Fibroblast of skin of left quadriceps (primary cell): ENCODE data around the gene EIF3L.

Experiments
- DNase-seq, 2 experiments: peaks; one replicate each; pipeline ENCODE4 v3.0.0-alpha.2; 2013; ENCODE audit warnings: low read depth in 2 of 2

The EIF3L gene

GRCh38 chr22:37854946-37855345 is 5.7 kb downstream of the EIF3L start:
- no peak for DNase-seq

DNA sequence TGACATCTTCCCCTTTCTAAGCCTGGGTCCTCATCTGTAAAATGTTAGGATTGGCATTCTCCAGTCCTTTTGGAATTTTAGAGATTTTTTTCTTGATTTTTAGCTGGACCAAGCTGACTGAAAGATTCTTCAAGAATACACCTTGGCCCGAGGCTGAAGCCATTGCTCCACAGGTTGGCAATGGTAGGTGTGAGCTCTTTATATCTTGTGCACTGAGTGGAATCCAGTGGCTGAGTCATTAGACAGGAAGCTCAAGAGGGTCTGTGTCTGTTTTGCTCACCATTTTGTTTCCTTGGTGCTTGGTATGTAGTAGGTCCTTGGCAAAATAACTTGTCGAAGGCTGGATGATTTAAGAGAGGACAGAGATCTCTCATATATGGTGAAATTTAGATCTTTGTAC is 6.2 kb downstream of the EIF3L start:
- DNase-seq = no peak

- no peak for DNase-seq
Observed at GRCh38 chr22:37860796-37861421, 11.7 kb downstream of the EIF3L start.

DNA sequence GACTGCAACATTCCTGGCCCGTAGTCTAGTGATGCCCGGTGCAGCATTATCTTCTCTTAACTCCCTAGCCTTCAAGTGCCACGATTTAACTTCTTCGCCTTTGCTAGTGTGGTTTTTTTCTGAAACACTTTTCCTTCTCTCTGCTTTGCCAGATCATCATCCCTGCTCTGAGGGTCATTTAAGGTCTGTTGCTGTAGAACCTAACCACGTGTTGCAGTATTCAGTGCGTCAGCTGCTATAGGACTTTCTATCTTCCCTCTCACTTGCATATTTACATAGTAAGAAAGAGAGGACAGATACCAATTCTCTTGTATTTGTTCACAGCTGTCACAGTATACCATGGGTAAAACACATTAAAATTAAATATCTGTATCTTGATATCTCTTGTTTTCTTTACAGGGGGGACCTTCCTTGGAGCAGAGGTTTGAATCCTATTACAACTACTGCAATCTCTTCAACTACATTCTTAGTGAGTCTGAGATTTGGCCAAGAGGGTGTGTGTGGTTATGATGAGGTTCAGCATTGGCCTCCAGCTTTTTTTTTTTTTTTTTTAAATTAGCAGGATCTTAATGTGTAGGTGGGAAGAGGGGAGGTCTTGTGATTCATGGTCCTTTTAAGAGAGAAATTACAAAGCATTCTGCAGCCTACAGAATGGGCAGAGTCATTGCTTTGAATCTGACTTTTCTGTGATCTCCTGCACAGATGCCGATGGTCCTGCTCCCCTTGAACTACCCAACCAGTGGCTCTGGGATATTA is 13.5 kb downstream of the EIF3L start:
- DNase-seq = no peak

DNA sequence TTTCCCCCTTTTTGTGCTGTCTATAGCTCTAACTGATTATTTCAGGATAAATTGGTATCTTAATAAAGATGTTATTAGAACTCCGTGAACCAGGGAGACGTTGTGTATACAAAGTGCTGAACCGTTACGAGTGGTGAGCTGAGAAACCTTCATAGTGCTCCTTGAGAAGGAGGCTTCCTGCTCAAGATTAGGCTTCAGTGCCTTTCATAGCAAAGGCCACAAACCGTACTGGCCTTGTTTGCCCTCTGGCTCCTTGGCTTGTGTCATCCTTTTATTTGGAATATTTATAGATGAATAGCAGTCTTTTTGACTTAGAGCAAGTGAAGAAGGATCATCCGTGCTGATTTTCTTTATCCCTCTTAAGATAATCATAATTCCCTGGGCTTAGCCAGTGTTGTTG is 16.3 kb downstream of the EIF3L start:
- no peak for DNase-seq

GRCh38 chr22:37870273-37870672 is 21.1 kb downstream of the EIF3L start:
- DNase-seq = no peak

GRCh38 chr22:37880668-37881440 is 31.6 kb downstream of the EIF3L start:
- DNase-seq = peak; percentile 19 to 28

DNA sequence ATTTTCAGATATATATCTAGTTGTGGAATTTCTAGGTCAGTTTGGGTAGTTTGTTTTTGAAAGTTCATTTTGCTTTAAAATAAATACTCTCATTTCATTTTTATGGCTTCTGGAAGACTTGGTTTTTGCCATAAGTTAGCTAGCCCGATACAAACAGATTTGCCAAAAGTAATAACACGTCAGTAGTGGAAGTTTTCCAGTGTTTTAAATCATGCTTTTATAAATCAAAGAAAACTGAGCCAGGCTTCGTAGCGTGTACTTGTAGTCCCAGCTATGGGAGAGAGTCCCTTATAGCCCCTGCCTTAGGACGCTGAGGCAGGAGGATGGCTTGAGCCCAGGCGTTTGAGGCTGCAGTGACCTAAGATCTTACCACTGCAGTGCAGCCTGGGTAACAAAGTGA is 35.2 kb downstream of the EIF3L start:
- DNase-seq = peak; percentile 65 to 70

DNA sequence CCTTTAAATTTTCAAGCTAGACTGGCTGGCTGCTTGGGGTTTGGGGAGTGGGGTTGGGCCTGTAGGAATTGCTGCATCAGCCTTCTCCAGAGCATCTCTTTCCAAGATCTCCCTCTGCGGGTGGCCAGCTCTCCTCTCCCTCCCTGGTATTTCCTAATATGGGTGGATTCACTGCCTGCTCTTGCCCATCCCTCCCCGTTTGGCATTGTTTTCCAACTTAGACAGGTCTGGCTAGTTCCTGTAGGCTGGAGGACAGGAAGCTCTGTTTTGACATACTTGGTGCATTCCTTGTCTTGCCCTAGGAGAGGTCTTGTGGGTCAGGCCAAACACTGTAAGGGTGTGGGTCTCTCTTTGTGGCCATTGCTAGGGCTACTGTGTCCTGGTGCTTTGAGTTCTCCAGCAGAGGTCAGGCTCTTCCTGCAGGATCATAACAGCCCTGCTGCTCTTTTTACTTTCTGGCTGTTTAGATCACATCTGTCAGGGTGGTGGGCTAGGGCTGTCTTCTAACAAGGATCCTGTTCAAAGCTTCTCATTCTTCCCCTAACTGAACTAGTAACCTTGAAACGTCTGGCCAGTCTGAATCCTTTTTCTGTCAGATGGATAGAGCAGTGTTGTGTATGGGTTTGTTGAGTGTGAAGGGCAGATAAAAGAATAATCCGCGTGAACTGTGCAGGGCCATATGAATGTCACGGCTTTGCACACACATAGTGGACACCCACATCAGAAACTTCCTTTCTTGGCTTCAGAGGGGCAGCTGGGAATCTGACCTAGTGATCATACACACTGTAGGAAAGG is 38.6 kb downstream of the EIF3L start:
- DNase-seq = peak; percentile 70 to 72

GRCh38 chr22:37891926-37892325 is 42.7 kb downstream of the EIF3L start:
- DNase-seq = no peak

DNA sequence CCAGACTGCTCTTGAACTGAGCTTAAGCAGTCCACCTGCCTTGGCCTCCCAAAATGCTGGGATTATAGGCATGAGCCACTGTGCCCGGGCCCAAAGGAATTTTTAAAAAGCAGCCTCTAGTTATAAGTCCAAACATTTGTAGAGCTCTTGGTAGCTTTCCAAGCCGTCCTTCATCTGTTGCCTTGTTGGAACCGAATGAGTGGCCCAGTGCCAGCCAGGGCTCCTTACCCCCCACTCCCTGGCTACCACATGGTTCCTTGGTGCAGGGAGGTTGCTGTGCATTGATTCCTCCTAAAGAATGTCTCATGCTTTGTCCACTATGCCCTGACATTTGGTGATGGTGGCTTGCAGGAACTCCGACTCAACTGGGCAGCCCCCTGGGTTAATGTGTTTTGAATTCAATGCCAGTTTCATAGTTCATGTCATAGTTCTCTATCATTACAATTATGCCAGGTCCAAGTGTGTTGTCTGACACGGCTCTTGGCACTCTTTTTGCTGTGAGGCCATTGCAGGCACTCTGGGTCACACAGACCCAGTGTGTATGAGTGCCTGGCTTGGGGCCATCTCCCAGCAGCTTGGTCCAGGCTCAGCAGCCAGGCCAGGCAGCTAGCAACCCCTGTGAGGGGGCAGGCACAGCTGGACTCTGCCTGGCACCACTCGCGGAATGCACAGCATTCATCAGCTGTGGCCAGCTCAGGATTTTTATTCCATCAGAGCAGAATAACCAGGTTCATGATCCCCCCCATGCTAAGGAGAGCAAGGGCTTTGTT is 43.5 kb downstream of the EIF3L start:
- DNase-seq = no peak

- no peak for DNase-seq
Observed at GRCh38 chr22:37893583-37893983, 44.4 kb downstream of the EIF3L start.

GRCh38 chr22:37894939-37895670 is 45.9 kb downstream of the EIF3L start:
- DNase-seq = no peak

DNA sequence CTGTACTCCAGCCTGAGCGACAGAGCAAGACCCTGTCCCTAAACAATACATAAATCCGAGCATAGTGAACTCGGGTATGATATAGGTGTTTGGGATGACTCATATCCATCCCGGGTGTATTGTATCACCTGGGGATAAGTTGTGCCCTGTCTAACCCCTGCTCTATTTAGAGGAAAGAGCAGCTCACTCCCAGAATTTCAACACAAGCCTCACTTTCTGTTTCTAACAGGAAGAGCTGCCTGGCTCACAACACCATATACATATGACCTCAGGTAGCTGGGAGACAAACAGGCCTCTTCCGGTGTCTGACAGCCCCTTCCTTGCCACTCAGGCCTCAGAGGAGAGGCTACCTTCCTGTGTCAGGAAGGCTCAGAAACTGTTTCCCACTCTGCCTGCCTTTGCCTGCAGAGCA is 47.0 kb downstream of the EIF3L start:
- DNase-seq = no peak

DNA sequence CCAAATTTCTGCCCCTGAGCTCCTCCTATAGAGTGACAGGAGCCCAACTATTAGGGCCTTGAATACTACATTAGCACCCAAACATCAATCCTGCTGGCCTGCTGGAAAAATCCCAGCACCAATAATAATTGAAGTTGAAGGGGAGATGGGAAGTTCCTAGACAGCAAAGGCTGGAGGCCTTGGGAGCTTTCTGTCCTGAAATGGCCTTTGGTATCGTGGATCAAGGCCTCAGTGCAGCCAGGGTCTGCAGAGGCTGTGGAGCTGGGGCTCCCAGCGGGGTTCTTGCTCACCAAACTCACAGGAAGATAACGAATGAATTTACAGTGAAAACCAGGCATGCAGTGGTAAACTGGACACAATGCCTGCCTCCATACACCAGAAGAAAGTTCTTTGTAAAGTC is 47.7 kb downstream of the EIF3L start:
- no peak for DNase-seq

DNA sequence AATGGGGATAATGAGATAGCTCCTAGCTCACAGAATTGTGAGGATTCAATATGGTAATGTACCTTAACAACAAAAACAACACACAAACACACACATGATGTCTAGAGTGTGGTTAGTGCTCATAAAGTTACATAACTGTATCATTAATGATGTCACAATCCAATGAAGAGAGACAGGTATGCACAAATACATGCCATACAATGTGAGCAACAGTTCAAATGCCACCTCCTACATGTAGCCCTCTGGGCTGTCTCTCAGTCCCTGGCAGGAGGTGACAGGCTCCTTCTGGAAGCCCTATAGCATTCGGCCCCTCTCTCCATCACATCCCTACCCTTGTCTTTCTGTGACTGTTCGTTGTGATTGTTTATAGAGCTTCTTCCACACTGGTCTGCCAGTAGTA is 48.6 kb downstream of the EIF3L start:
- DNase-seq = no peak

DNA sequence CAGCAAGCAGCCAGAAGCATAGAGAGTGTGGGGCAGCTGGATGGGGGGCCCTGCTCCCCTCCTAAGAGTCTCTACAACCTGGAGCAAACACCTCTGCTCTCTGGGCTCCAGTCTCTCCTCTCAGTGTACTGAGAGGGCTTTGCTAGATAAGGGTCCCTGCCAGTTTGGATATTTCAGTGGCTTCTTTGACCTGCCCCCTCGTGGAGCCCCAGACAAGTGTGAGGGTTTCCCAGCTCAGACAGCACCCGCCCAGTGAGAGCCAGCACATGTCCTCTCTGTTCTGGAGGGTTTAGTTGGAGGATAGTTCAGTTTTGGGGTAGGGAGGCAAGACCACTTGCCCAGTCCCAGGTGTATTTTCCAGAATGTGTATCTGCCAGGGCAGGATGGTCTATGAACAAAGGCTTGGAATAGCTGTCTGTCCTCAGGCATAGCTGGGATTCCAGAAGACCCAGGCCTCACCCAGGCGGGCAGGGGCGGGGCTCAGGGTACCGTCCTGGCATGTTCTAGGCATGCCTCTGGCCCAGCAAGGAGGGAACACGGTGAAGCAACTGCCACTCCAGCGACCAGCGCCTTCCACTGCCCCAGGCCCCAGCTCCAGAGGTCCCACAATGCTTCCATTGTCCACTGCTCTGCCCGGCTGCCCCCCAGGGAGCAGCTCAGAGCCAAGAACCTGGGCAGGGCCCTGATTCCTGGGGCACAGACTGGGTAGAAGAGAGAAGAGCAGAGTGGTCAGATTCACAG is 49.4 kb downstream of the EIF3L start:
- no peak for DNase-seq

GRCh38 chr22:37904572-37905533 is 55.6 kb downstream of the EIF3L start:
- DNase-seq = peak; percentile 94
